Measurements from ENCODE around the gene RASGEF1B. TPM values are rescaled to one million over a fixed set of nuclear protein-coding genes. Genes with fewer than 3 reads are reported as not detected.

Gene RASGEF1B
- total RNA-seq, 4 donors from 2014 or later, result 14.1 to 31.0 (median 26.2) TPM

DNA sequence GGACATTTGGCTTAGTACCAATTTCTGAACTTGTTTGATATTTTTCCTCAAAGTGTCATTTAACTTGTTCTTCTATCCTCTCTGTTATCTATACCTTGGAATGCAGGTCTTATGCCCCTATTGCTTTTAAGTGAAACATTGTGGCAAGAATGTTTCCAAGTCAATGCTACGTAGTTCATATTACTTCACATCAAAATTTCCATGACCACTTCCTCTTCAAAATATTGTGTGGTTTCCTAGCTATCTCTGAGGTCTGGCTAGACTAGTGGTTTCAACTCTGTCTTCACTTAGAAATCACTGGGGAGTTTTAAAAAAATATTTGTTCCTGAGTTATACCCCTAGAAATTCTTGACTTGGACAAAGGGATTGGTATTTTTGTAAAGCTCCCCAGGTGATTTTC is 20.2 kb upstream of the RASGEF1B start:
- H3K4me1 ChIP-seq, result peaks cover 0 to 34% (median 9%) of the 10 kb centered on the region in 4 donors
- no peak overlapping the region for H3K4me3 ChIP-seq
- H3K9me3 ChIP-seq, result peaks cover 0 to 4% of the 10 kb centered on the region in 2 donors
- no peaks in the 10 kb centered on the region for H3K27me3 ChIP-seq
- no peak for DNase-seq
- peak overlapping the region in 3 of 4 donors; percentile 19 to 63 (median 29) for H3K27ac ChIP-seq
- H3K36me3 ChIP-seq, result no peaks in the 10 kb centered on the region
- no peak for TF ChIP-seq POLR2A (IDR thresholded peaks at IDR 0.05)
- no peak for TF ChIP-seq POLR2AphosphoS5 (IDR thresholded peaks at IDR 0.05)
- TF ChIP-seq, protein P1, sequence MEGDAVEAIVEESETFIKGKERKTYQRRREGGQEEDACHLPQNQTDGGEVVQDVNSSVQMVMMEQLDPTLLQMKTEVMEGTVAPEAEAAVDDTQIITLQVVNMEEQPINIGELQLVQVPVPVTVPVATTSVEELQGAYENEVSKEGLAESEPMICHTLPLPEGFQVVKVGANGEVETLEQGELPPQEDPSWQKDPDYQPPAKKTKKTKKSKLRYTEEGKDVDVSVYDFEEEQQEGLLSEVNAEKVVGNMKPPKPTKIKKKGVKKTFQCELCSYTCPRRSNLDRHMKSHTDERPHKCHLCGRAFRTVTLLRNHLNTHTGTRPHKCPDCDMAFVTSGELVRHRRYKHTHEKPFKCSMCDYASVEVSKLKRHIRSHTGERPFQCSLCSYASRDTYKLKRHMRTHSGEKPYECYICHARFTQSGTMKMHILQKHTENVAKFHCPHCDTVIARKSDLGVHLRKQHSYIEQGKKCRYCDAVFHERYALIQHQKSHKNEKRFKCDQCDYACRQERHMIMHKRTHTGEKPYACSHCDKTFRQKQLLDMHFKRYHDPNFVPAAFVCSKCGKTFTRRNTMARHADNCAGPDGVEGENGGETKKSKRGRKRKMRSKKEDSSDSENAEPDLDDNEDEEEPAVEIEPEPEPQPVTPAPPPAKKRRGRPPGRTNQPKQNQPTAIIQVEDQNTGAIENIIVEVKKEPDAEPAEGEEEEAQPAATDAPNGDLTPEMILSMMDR (IDR thresholded peaks at IDR 0.05), result no peak
- no peak for TF ChIP-seq EP300 (IDR thresholded peaks at IDR 0.05; ENCODE audit: low read depth)
- in situ Hi-C loops (cut with MboI; ENCODE audit: low pct_ligation_motif_present in 1 of 4, low pct_unique_long_range_greater_than_20kb in 1 of 4, low sequenced_read_pairs in 3 of 4) (no loop called here), intact Hi-C loops (cut with DNase I; ENCODE audit: low total_unique reads) (no loop called here)
- WGBS, 2 donors (ENCODE audit: low coverage in 1 of 2), result 33 to 58% methylated on average over 1 of the region's 1 CpG

DNA sequence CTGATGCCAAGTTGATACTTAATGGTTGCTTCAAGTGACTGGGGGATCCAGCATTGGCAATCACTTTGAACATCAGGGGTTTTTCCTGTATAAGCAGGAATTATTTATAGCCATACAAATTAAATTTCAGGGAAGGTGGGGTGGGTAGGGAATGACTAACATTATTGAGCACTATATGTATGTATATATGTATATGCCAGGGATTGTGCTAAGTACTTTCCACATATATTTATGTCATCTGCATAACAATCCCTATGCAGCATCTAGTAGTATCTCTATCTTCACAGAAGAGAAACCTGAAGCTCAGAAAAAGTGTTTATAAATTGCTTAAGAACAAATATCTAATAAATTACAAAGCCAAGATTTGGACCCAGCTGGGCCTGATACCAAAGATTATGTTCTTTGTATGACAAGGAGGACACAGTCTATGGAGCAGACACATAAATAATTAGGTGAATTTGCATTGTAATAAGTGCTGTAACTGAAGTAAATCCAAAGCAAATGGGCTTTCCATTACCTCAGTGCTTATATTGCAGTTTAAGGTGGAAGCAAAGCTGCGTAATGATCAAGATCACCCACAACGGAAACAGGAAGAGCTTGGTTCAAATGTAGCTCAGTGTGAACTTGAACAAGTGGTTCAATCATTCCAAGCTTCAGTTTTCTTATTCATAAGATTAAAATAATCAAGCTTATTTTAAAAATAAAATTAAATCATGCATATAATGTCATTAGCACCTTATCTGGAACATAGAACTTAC is 18.9 kb upstream of the RASGEF1B start:
- peaks cover 0 to 34% (median 9%) of the 10 kb centered on the region in 4 donors for H3K4me1 ChIP-seq
- TF ChIP-seq, protein P1 (IDR thresholded peaks at IDR 0.05), result no peak
- H3K9me3 ChIP-seq, result peaks cover 0 to 4% of the 10 kb centered on the region in 2 donors
- DNase-seq, result no peak
- no peaks in the 10 kb centered on the region for H3K27me3 ChIP-seq
- no peaks in the 10 kb centered on the region for H3K36me3 ChIP-seq
- intact Hi-C loops (cut with DNase I; ENCODE audit: low total_unique reads), result no loop called here
- H3K27ac ChIP-seq, result no peak overlapping the region
- WGBS, 2 donors (ENCODE audit: low coverage in 1 of 2), result 74 to 84% methylated on average over 2 of the region's 2 CpGs
- in situ Hi-C loops (cut with MboI; ENCODE audit: low pct_ligation_motif_present in 1 of 4, low pct_unique_long_range_greater_than_20kb in 1 of 4, low sequenced_read_pairs in 3 of 4), result no loop called here
- no peak overlapping the region for H3K4me3 ChIP-seq

DNA sequence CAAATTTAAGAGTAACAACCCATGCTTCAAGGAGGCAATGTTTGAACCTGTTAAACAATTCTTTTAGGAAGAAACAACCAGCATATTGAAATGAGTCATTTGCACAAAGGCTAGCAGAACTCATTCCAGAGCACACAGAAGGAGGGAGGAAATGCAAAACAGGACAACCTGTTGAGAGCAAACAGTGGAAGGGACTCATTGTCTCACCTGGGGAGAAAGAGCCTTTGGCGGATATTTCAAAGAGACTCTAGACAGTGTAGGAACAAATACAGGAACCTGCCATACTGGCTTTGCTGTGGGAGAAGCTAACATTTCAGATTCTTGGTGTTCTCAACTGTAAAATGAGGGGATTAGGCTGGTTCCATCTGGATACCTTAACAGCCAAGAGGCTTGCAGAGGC is 14.8 kb upstream of the RASGEF1B start:
- WGBS, 2 donors (ENCODE audit: low coverage in 1 of 2), result 79% methylated on average over 1 of the region's 1 CpG; no CpG with 5 or more reads in 1 of the 2 donors
- H3K9me3 ChIP-seq, result peaks cover 0 to under 1% of the 10 kb centered on the region in 2 donors
- no peak for DNase-seq

DNA sequence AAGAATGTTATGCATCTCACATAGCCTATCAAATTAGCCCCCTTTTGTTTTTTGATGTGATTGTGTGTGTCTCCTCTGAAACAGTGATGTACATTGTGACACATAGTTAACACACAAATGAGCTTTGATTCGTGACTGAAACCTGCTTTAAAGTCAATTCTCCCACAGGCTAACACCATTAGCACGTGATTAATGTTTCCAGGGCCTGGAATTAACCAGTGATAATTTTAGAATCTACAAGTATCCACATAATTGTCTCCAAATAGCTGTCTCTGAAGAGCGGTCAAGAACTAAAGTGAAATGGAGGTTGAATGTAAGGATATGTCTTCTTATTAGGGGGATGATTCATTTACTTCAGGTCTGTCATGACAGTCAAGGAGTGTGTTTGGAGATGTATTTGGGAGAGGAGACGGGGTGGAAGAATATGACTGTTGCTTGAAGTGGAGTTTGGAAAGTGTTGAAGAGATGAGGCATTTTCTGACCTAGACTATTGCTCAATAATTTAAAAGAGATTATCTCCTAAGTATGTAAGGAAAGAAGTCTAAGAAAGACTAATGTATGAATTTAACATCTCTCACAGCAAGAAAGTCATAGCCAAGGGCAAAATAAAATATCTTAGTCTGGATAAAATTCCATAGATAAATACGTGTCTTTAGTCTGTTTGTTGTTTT is 13.7 kb upstream of the RASGEF1B start:
- Histone ChIP-seq H3K27ac (no peak overlapping the region), H3K27me3 (no peaks in the 10 kb centered on the region), H3K36me3 (no peaks in the 10 kb centered on the region), H3K4me1 (no peaks in the 10 kb centered on the region), H3K9me3 (no peaks in the 10 kb centered on the region), H3K4me3 (no peak overlapping the region)
- WGBS, 2 donors (ENCODE audit: low coverage in 1 of 2), result 85 to 88% methylated on average over 4 to 5 of the region's 5 CpGs
- no peak for DNase-seq
- intact Hi-C loops (cut with DNase I; ENCODE audit: low total_unique reads) (no loop called here), in situ Hi-C loops (cut with MboI; ENCODE audit: low pct_ligation_motif_present in 1 of 4, low pct_unique_long_range_greater_than_20kb in 1 of 4, low sequenced_read_pairs in 3 of 4) (no loop called here)
- TF ChIP-seq, protein P1 (IDR thresholded peaks at IDR 0.05), result no peak
- TF ChIP-seq POLR2AphosphoS5 (IDR thresholded peaks at IDR 0.05) (no peak), POLR2A (IDR thresholded peaks at IDR 0.05) (no peak), EP300 (IDR thresholded peaks at IDR 0.05; ENCODE audit: low read depth) (no peak)

More for the DNA sequence above, 14.8 kb upstream of the RASGEF1B start:
- H3K27me3 ChIP-seq, result no peaks in the 10 kb centered on the region
- no peaks in the 10 kb centered on the region for H3K4me1 ChIP-seq
- in situ Hi-C loops (cut with MboI; ENCODE audit: low pct_ligation_motif_present in 1 of 4, low pct_unique_long_range_greater_than_20kb in 1 of 4, low sequenced_read_pairs in 3 of 4), result no loop called here
- no peak overlapping the region for H3K4me3 ChIP-seq
- intact Hi-C loops (cut with DNase I; ENCODE audit: low total_unique reads), result no loop called here
- no peaks in the 10 kb centered on the region for H3K36me3 ChIP-seq
- H3K27ac ChIP-seq, result no peak overlapping the region
- TF ChIP-seq, protein P1 (IDR thresholded peaks at IDR 0.05), result no peak

All from transverse colon (tissue), 4 donors.